ENCODE results near the gene UCHL1.
A peak's percentile ranks its signal among the peaks of the same experiment; 100 is the strongest.

UCHL1 gene

DNA sequence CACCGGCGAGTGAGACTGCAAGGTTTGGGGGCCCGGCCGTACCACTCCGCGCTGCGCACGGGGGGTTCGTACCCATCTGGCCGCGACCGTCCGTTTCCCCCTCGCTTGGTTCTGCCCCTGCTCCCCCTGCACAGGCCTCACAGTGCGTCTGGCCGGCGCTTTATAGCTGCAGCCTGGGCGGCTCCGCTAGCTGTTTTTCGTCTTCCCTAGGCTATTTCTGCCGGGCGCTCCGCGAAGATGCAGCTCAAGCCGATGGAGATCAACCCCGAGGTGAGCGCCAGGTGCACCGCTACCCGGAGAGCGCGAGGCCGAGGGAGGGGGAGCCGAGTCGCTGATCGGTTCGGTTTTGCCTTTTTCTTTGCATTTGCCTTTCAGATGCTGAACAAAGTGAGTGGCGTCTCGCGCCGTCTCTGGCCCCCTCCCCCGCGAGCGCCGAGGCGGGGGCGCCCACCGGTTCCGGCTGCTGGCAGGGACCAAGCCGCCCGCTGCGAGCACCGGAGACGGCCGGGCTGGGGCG, at the start of gene UCHL1:
Gene UCHL1, plus strand, starts transcription at position 189 of the 517 bp plus-strand sequence. Its CDS starts 49 bp downstream, at position 238.
- DNase-seq, result peak; percentile 65

- no peak for DNase-seq
Observed at GRCh38 chr4:41207291-41207831, 49.4 kb upstream of the UCHL1 start.

- DNase-seq, result no peak
Observed at GRCh38 chr4:41209187-41209586, 47.5 kb upstream of the UCHL1 start.

- no peak for DNase-seq
Observed at GRCh38 chr4:41209901-41210300, 46.8 kb upstream of the UCHL1 start.

DNA sequence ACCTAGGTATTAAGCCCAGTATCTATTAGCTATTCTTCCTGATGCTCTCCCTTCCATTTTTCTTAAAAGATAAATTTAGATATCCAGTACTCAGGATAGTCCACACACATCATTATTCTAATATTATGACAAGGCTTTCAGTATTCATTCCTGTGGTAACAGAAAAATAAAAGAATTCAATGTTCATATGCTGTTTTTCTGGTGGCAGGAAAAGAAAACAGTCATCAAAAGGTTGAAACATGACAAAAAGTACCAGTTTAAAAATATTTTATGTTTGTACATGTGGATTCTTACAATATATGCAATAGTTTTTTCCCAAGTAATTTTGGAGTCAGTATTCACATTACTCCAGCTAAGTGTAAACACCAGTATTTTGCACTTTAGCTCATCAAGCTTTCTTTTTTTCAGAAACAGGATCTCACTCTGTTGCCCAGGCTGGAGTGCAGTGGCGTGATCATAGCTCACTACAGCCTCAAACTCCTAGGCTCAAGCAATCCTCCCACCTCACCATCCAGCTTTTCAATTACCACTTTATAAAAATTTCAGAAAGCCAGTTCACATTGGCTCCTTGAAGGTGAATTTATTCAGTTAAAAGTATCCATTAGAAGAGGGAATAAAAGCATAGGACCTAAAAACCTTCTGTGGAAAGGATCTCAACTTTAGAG, 44.6 kb upstream of the UCHL1 start:
- no peak for DNase-seq

GRCh38 chr4:41212616-41213203, 44.0 kb upstream of the UCHL1 start:
- DNase-seq, result no peak

GRCh38 chr4:41213625-41214135, 43.0 kb upstream of the UCHL1 start:
- no peak for DNase-seq

DNA sequence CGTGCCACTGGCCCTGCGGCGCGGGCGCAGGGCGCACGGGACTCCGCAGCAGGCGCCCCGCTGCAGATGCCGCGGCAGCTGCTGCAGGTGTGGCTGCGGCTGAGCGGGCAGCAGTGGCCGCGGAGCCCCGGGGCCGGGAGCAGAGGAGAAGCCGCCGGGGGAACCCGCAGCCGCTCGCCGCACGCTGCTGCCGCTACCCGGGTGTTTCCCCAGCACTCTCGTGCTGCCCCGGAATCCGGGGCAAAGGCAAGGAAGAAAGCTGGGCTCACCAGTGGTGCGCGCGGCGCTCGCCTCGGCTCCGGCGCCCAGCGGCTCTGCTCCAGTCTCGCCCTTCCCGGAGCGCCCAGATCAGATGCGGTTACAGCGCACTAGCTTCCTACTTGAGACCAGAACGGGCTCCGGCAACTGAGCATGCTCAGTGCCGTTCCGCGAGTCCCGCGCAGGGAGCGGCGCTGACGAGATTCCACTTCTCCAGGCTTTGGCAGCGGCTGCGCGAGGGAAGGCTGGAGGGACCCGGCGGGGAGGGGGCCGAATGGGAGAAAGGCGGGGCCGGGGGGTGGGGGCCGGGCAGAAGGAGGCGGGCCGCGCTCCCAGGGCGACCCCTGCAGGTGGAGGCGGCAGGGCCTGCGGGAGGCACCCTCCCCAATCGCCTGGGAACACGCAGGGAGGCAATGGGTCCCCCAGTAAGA, 42.4 kb upstream of the UCHL1 start, which contains the start of gene APBB2:
Gene APBB2, minus strand, starts transcription at position 407 of the 689 bp plus-strand sequence. CDS start 181,288 bp downstream, outside the sequence.
- DNase-seq, result peak; percentile 75

- DNase-seq, result no peak
Observed at GRCh38 chr4:41214825-41215146, 41.9 kb upstream of the UCHL1 start.

DNA sequence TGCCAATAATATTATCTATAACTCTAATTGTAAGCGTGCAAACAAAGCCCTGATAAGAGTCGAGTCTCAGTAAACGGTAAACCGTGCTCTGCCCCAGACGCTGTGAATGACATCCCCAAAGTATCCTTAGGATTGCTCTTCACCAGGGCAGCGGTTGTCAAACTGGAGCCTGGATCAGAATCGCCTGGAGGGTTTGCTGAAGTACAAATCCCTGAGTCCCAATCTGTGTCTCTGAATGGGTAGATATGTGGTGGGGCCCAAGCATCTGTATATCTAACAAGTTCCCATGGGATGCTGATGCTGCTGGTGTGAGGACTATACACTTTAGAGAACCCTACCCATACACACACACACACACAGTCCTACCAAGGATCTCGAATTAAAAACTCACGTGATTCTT, 41.6 kb upstream of the UCHL1 start:
- no peak for DNase-seq

DNA sequence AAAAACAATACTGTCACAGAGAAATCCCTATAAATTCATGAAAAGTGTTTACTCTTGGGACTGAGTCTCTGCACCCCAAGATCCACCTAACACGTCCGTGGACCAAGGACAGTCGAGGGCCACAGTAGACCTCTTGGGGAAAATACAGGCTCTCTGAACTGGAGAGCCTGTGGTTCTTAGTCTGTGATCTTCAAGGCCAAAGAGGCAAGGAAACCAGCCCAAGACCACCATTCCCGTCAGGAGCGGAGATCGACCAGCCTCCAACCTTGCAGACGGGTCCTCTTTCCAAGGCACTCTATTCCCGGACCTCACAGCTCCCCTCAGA, 40.8 kb upstream of the UCHL1 start:
- no peak for DNase-seq

DNA sequence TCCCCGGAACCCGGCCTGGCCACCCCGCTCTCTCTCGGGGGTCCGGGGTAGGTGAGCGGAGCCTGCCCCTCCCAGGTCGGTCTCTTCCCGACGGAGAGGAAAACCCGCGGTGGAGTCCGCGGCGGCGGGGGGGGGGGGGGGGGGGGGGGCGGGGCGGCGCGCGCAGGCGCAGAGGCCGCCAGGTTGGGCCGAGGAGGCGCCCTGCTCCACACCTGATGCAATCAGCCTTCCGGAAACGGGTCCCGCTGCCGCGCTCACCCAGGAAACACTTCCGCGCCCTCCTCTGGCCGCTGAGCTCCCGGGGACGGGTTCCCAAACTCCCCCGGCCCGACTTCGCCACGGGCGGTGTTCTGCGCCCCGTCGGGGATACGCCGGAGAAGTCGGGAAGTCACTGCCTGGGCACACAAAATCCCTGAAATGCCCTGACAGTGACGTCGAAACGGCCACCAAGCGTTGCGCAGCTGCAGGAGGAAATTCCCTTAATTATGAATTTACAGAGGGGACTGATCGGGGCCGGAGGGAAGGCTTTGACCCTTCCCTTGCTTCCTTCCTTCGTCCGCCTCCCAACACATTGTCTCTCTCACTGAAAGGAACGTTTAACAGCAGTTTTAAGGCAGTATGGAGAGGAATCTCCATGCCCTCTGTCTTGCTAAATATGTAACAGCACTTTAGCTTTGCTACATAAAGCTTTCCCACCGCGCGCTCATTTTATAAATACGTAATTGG, 40.3 kb upstream of the UCHL1 start:
- DNase-seq, result peak; percentile 45

DNA sequence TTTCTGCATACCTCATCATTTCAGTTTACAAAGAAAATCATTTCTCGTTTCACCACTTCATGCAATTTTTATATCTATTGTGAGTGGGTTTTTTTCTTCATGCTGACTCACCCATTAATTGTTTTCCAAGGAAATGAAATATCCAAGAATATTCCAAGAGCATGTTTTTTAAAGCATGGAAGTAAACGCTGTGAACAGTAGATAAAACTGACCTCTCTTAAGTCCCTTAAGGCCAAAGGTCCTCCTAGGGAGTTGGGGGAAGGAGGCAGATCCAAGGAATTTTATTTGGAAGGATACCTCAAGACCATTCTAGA, 39.8 kb upstream of the UCHL1 start:
- no peak for DNase-seq

DNA sequence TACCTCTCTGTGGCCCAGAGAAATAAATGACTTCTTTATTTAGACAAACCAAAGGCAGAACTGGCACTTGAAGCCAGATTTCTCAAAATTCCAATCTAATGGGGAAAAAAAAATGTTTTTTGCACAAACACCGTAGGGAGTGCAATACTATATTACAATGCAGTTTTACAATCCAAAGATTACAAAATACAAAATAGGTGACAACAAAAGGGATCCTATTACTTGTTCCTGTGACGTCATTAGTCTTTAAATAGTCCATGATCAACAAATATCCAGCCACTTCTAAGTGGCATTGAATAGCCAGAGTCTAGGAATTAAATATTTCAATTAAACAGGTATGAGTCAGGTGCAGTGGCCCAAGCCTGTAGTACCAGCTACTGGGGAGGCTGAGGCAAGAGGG, 39.4 kb upstream of the UCHL1 start:
- DNase-seq, result no peak

GRCh38 chr4:41218703-41219102, 38.0 kb upstream of the UCHL1 start:
- no peak for DNase-seq

GRCh38 chr4:41219421-41219950, 37.2 kb upstream of the UCHL1 start:
- DNase-seq, result no peak

- no peak for DNase-seq
Observed at GRCh38 chr4:41221850-41222645, 34.7 kb upstream of the UCHL1 start.

DNA sequence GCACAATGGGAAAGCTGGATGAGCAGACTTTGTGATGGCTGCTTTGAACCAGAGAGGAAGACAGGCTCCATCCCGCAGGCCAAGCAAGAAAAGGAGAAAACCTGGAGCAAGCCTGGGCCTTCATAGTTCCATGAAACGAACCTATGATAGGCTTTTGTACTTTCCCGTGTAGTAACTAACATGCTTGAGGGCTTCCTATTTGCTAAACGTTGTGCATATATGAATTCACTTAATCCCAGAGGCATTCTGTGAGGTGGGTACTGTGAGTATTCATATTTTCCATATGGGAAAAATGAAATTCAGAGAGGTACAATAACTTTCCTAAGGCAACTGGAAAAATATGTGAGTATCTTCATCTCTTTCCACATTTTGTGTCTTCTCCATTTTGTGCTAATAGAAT, 28.8 kb upstream of the UCHL1 start:
- DNase-seq, result no peak

DNA sequence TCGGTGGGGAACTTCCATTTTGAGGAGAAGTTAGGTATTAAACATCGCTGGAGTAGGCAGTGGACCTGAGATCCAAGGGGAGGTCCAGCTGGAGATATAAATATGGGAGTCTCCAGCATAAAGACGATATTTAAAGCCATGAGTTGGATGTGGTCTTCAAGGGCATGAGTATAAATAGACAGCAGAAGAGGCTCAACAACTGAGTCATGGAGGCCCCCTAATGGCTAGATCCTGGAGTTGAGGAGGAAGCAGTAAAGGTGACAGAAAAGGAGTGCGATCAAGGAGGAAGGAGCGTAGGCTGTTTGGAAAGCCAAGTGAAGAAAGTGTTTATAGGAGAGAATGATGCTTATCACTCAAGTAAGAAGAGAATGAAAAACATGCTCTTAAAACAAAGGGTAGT, 24.3 kb upstream of the UCHL1 start:
- DNase-seq, result no peak

- no peak for DNase-seq
Observed at GRCh38 chr4:41232856-41233255, 23.9 kb upstream of the UCHL1 start.

DNA sequence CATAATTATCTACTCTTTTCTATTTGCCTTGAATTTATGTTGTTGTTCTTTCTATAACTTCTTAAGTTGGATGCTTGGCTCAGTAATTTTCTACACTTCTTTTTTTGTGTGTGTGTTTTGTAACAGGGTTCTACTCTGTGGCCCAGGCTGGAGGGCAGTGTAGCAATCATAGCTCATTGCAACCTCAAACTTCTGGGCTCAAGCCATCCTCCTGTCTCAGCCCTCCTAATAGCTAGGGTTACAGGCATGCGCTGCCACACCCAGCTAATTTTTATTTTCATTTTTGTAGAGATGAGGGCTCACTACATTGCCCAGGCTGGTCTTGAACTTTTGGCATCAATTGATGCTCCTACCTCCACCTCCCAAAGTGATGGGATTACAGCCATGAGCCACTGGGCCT, 20.7 kb upstream of the UCHL1 start:
- DNase-seq, result no peak

DNA sequence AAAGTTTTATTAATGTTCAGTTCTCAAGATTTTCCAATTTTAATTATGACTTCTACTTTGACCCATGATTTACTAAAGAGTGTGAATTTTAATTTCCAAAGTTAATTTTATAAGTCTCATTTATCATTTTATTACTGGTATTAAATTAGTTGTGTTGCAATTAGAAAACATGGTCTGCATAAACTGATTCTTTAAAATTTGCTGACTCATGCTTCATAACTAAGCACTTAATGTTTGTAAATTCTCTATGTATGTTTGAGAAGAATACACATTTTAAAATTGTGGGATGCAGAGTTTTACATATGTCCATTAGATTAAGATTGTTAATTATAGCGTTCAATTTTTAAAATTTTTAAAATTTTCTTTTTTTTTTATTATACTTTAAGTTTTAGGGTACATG, 20.2 kb upstream of the UCHL1 start:
- no peak for DNase-seq

Data from GOT3 (cell line).